Epithelial cell of proximal tubule (primary cell): ENCODE measurements around the gene RPA1. TPM values are rescaled to one million over a fixed set of nuclear protein-coding genes. Genes with fewer than 3 reads are reported as not detected.
A peak's percentile ranks its signal among the peaks of the same experiment; 100 is the strongest.

Source experiments
- DNase-seq: peaks from one replicate; pipeline ENCODE4 v3.0.0-alpha.2; 2011; ENCODE audit warnings: low read depth
- H3K4me3 ChIP-seq: 2 replicates; pipeline ENCODE4 v1.5.1; 2011; ENCODE audit warnings: low read depth, mild to moderate bottlenecking, low read length
- CTCF ChIP-seq: conservative IDR thresholded peaks from 2 replicates; pipeline ENCODE4 v1.5.1; 2012; ENCODE audit warnings: low read depth, mild to moderate bottlenecking, low read length
- total RNA-seq: library from RNA; depleted of rRNA; stranded (reverse); fragments of >200 nt; gene quantifications from 2 replicates; pipeline ENCODE4 v1.2.3, GENCODE V29; 2015

The RPA1 gene
- total RNA-seq, 1 donor from 2014 or later: 28.5 TPM

DNA sequence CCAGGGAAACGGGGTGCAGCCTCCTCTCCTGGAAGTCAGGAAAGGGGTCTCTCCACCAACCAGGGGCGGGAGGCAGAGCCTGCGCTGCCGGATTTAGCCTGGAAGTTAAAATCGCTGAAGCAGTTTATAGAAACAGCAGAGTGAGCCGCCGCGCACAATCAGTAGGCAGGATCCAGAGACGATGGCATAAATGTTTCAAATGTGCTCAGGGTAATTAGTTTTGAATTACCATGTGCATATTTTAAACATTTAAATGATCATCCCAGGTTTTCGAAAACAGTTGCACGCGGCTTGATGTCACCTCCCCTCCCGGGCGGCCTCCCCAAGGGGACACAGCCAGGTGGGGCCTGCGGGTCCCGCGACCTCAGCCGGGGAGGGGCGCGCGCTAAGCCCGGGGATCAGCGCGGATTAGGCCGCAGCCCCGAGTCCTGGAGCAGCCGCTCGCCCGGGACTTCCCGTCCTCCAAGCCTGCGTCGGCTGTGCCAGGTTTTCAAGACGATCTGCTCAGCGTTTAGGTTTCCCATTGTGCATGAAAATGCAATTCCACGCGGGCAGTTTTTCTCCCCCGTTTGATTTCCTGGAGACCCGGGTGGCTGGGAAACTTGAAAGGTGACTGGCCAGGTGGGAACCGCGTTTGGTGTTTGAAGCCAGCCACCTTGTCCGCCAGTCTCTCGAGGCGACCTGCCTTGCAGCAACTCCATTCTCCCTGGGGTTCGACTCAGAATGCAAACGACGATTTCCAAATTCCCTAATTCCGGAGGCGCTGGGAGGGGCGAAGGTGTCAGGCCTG lies 78.3 kb downstream of the RPA1 start:
- DNase-seq: no peak
- no peak for TF ChIP-seq CTCF
- peak overlapping the region; percentile 2 for H3K4me3 ChIP-seq

DNA sequence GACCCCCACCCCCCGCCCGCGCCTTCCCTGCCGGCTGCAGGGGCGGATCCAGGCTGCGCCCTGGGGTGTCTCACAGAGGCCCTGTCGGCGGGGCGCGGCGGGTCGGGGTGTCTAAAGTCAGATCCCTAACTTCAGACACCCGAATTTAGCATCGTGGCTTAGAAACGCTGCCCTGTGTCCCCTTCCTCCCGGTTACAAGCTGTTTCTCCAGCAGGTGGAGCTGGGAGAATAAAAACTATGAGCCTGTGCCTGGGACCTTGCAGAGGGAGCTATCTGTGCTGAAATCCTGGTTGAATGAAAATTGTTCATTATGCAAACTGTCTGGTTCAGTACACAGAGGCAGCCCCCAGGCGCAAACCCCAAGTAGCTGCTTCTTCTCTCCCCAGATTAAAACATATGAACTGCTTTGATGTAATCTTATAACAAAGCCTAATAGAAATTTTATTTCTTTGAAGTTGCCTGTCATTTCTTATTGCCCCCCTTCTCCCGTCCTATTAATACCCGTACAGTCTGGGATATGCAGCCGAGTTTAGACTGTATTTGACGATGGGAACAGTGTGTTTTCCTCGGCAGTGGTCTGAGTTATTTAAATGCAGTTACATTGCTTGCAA lies 79.0 kb downstream of the RPA1 start:
- TF ChIP-seq CTCF: peak; percentile 82
- peak overlapping the region; percentile 2 for H3K4me3 ChIP-seq

DNA sequence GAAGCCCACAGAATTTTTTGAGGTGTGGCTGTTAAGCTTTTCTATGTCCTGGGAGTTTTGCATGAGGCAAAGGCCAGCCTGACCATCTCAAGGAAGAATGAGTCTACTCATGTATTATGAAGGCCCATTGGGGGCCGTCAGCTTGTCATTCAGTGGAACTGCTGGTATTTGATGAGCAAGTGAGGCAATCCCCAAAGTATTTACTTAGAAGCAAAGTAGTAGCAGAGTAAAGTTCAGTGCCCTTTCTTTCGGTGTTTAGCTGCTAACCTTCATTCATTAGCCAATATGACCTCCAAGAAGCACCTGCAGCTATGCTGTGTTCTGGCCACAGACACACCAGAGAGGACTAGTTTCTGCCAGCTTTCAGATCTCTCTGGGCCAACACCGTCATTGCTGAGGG lies 80.2 kb downstream of the RPA1 start:
- no peak overlapping the region for H3K4me3 ChIP-seq
- TF ChIP-seq CTCF: no peak
- DNase-seq: no peak

More for the DNA sequence above, 79.0 kb downstream of the RPA1 start:
- DNase-seq: peak; percentile 20

DNA sequence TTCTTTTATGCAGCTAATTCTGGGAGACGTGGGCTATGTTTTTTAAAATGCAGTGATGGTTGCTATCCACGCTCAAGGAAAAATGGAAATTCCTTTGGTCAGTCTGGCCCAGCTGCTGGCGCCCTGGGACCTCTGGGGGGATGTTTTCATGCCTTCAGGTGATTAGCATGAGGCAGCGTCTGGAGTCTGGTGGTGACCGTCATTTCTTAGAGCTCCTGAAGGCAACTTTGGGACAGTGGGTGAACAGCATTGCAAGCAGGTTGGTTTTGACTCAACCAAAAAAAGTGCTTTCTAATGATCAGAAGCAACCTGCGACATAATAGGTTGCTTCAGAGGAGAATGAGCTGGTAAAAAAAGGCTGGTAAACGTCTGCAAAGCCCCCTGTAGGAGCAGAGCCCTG lies 82.3 kb downstream of the RPA1 start:
- H3K4me3 ChIP-seq: no peak overlapping the region
- DNase-seq: no peak
- no peak for TF ChIP-seq CTCF

DNA sequence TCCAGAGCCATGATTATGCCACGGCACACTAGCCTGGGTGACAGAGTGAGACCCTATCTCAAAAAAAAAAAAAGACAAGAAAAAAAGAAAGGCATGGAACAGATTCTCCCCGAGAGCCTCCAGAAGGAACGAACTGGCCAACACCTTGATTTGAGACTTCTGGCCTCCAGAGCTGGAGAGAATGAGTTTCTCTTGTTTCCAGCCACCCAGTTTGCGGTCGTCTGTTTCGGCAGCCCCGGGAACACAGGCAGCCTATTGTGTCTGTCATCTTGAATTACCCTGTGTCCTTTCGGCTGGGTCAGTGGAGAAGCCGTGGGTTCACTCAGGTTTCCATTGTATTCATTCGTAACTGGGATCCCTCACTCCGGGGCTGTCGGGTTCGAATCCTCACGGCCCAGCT lies 83.9 kb downstream of the RPA1 start:
- no peak for DNase-seq
- TF ChIP-seq CTCF: no peak
- H3K4me3 ChIP-seq: no peak overlapping the region

DNA sequence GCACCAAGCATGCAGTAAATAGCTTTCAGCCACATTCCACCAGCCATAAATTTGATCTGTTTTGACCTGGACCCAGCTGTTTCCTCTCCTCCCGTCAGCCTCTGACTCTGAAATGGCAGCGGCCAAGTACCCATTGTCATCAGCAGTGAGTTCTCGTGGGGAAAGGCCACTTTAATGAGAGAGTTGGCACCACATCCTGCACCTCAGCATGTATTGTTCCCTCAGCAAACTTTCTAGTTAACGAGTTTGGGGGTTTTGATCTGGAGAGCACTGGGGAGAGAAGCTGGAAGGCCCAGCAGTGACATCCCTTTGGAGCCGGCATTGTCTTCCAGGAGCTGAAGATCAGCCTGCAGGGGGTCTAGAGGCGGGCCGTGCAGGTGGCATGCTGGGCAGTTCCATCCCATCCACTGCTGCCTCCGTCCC lies 84.9 kb downstream of the RPA1 start:
- no peak for TF ChIP-seq CTCF
- no peak overlapping the region for H3K4me3 ChIP-seq
- no peak for DNase-seq
